NCI-H2196 treated with DMSO at 0.1 percent for 48 hours (cell line): ENCODE measurements around the gene UTP15.
A peak's percentile ranks its signal among the peaks of the same experiment; 100 is the strongest.

ENCODE experiments used
- DNase-seq: peaks from one replicate; lab custom pipeline; 2025; ENCODE audit not compliant: unreplicated experiment; lab: John Stamatoyannopoulos, UW

The UTP15 gene

GRCh38 chr5:73620334-73620687 is 54.8 kb downstream of the UTP15 start:
- no peak for DNase-seq

- DNase-seq = no peak
These were observed 57.5 kb downstream of the UTP15 start for GRCh38 chr5:73623060-73623459.

- no peak for DNase-seq
These were observed 58.4 kb downstream of the UTP15 start for GRCh38 chr5:73623901-73624404.

GRCh38 chr5:73624888-73625287 is 59.3 kb downstream of the UTP15 start:
- no peak for DNase-seq

- no peak for DNase-seq
These were observed 59.9 kb downstream of the UTP15 start for GRCh38 chr5:73625372-73625943.

- DNase-seq = peak; percentile 35
These were observed 60.6 kb downstream of the UTP15 start, which contains the start of gene ARHGEF28 for GRCh38 chr5:73625944-73626811. TSS of gene ARHGEF28 (plus strand) at chr5:73626196. CDS start at chr5:73684852, 58,656 bp downstream.

GRCh38 chr5:73626814-73627313 is 61.3 kb downstream of the UTP15 start:
- DNase-seq = no peak

GRCh38 chr5:73629456-73629855 is 63.9 kb downstream of the UTP15 start:
- no peak for DNase-seq

- DNase-seq = no peak
These were observed 65.2 kb downstream of the UTP15 start for GRCh38 chr5:73630765-73631164.

GRCh38 chr5:73631500-73631899 is 66.0 kb downstream of the UTP15 start:
- no peak for DNase-seq
